HUES6 (cell line): Measurements from ENCODE around the gene MYADML2.

Experiments used
- H3K27ac ChIP-seq: 2 replicates; pipeline ENCODE4 v1.7.0; 2013; ENCODE audit warnings: low read depth, mild to moderate bottlenecking, low read length, inconsistent platforms
- H3K27me3 ChIP-seq: 2 replicates; pipeline ENCODE4 v1.6.1; 2013; ENCODE audit warnings: low read length; ENCODE audit not compliant: control insufficient read depth, insufficient read depth
- H3K36me3 ChIP-seq: 2 replicates; pipeline ENCODE4 v1.6.1; 2013; ENCODE audit warnings: low read length; ENCODE audit not compliant: control insufficient read depth, insufficient read depth
- H3K4me1 ChIP-seq: 2 replicates; pipeline ENCODE4 v1.6.1; 2013; ENCODE audit warnings: low read length; ENCODE audit not compliant: control insufficient read depth, insufficient read depth
- H3K4me3 ChIP-seq: 2 replicates; pipeline ENCODE4 v1.5.1; 2013; ENCODE audit warnings: low read depth, low read length
- H3K9ac ChIP-seq: one replicate; pipeline ENCODE4 v1.6.1; 2013; ENCODE audit warnings: mild to moderate bottlenecking, low read length
- H3K9me3 ChIP-seq: 2 replicates; pipeline ENCODE4 v1.6.1; 2013; ENCODE audit warnings: low read depth, low read length; ENCODE audit not compliant: control insufficient read depth, insufficient read depth

The MYADML2 gene

GRCh38 chr17:81976332-81977210 lies 29.5 kb upstream of the MYADML2 start:
- peak overlapping the region; percentile 96; the same call in 1 of the 2 replicates for H3K27ac ChIP-seq
- H3K4me1 ChIP-seq: peaks cover 7% of the 10 kb centered on the region; the same call in 1 of the 2 replicates
- peaks cover 12% of the 10 kb centered on the region; the same call in 1 of the 2 replicates for H3K9me3 ChIP-seq
- peaks cover 8% of the 10 kb centered on the region; the same call in 1 of the 2 replicates for H3K36me3 ChIP-seq
- H3K4me3 ChIP-seq: peak overlapping the region; percentile 72
- H3K27me3 ChIP-seq: peaks cover 13% of the 10 kb centered on the region
- H3K9ac ChIP-seq: peak overlapping the region; percentile 87

DNA sequence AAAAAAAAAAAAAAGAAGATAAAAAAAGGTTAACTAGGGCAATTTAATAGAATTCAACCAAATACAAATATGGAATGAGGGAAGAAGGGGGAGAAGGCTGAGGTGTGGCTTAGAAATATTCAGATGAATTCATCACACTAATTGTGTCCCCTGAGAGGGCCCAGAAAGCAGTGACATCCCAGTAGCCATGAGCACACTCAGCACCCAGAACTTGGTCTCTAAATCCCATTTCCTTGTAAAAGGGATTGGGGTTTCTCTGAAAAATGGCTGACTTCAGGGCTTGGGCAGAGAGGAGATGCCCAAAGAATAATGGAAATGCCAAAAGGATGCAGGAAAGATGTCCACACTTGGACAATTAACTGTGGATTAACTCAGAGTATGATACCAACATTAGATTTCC lies 26.4 kb upstream of the MYADML2 start:
- H3K4me3 ChIP-seq: no peak overlapping the region
- H3K27me3 ChIP-seq: peaks cover 13% of the 10 kb centered on the region
- H3K27ac ChIP-seq: no peak overlapping the region
- no peak overlapping the region for H3K9ac ChIP-seq
- H3K36me3 ChIP-seq: no peaks in the 10 kb centered on the region
- H3K9me3 ChIP-seq: peaks cover 12% of the 10 kb centered on the region; the same call in 1 of the 2 replicates
- H3K4me1 ChIP-seq: peaks cover 7% of the 10 kb centered on the region; the same call in 1 of the 2 replicates

- Histone ChIP-seq H3K9me3 (peaks cover 10% of the 10 kb centered on the region; the same call in 1 of the 2 replicates), H3K27me3 (peaks cover 16% of the 10 kb centered on the region), H3K36me3 (no peaks in the 10 kb centered on the region), H3K4me3 (no peak overlapping the region), H3K4me1 (peaks cover 21% of the 10 kb centered on the region), H3K27ac (no peak overlapping the region), H3K9ac (no peak overlapping the region)
Observed at GRCh38 chr17:81968850-81969812, 22.1 kb upstream of the MYADML2 start.

GRCh38 chr17:81968396-81968745 lies 21.3 kb upstream of the MYADML2 start:
- peak overlapping the region; percentile 12 for H3K9ac ChIP-seq
- H3K27me3 ChIP-seq: peaks cover 23% of the 10 kb centered on the region
- H3K4me1 ChIP-seq: peaks cover 28% of the 10 kb centered on the region
- H3K27ac ChIP-seq: no peak overlapping the region
- no peak overlapping the region for H3K4me3 ChIP-seq
- no peaks in the 10 kb centered on the region for H3K36me3 ChIP-seq
- H3K9me3 ChIP-seq: peaks cover 6% of the 10 kb centered on the region; the same call in 1 of the 2 replicates

GRCh38 chr17:81967533-81968395 lies 20.7 kb upstream of the MYADML2 start:
- H3K4me1 ChIP-seq: peaks cover 34% of the 10 kb centered on the region
- peaks cover 4% of the 10 kb centered on the region; the same call in 1 of the 2 replicates for H3K9me3 ChIP-seq
- no peaks in the 10 kb centered on the region for H3K36me3 ChIP-seq
- peak overlapping the region; percentile 65 for H3K9ac ChIP-seq
- H3K27me3 ChIP-seq: peaks cover 29% of the 10 kb centered on the region
- peak overlapping the region; percentile 45 for H3K4me3 ChIP-seq
- H3K27ac ChIP-seq: no peak overlapping the region

DNA sequence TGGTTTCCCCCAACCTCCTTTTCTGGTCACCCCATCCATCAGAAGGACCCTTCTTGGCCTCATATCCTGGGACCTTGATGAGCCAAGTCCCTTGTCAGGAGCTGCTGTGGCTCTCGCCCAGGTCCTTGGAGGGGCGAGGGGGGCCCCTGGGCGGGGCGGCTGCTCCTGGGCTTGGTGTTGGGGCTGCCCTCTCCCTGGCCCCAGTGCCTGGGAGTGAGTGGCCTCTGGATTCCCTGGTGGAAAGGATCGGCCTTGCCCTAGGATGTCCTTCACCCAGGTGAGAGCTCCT lies 20.2 kb upstream of the MYADML2 start:
- peaks cover 39% of the 10 kb centered on the region for H3K4me1 ChIP-seq
- 0 out of 2 replicates have a peak overlapping the region, but pooled peaks have one; percentile 19 for H3K4me3 ChIP-seq
- peaks cover 35% of the 10 kb centered on the region for H3K27me3 ChIP-seq
- H3K36me3 ChIP-seq: no peaks in the 10 kb centered on the region
- H3K9me3 ChIP-seq: no peaks in the 10 kb centered on the region
- no peak overlapping the region for H3K27ac ChIP-seq
- peak overlapping the region; percentile 65 for H3K9ac ChIP-seq

- Histone ChIP-seq H3K27me3 (peaks cover 41% of the 10 kb centered on the region), H3K4me1 (peaks cover 42% of the 10 kb centered on the region), H3K36me3 (no peaks in the 10 kb centered on the region), H3K27ac (no peak overlapping the region), H3K9ac (no peak overlapping the region), H3K4me3 (0 out of 2 replicates have a peak overlapping the region, but pooled peaks have one; percentile 19), H3K9me3 (no peaks in the 10 kb centered on the region)
Observed at GRCh38 chr17:81966343-81967243, 19.6 kb upstream of the MYADML2 start.

GRCh38 chr17:81964081-81964849 lies 17.2 kb upstream of the MYADML2 start:
- Histone ChIP-seq H3K9me3 (no peaks in the 10 kb centered on the region), H3K27me3 (peaks cover 62% of the 10 kb centered on the region), H3K4me3 (no peak overlapping the region), H3K9ac (no peak overlapping the region), H3K27ac (no peak overlapping the region), H3K36me3 (no peaks in the 10 kb centered on the region), H3K4me1 (peaks cover 42% of the 10 kb centered on the region)
